HG03521 (cell line): ENCODE data around the gene ACSL1.

ENCODE experiments used
- ATAC-seq: cut with Tn5 transposase; IDR thresholded peaks from one replicate; pipeline ENCODE4 v1.9.1; 2021; ENCODE audit warnings: mild to moderate bottlenecking, moderate library complexity; ENCODE audit not compliant: unreplicated experiment

Gene ACSL1

GRCh38 chr4:184729946-184730345 lies 95.8 kb downstream of the ACSL1 start:
- no peak for ATAC-seq

GRCh38 chr4:184728858-184729257 lies 96.9 kb downstream of the ACSL1 start:
- ATAC-seq: no peak

- ATAC-seq: no peak
Measured at GRCh38 chr4:184727430-184727829, 98.3 kb downstream of the ACSL1 start.

- no peak for ATAC-seq
Measured at GRCh38 chr4:184722798-184723197, 103.0 kb downstream of the ACSL1 start.

- no peak for ATAC-seq
Measured at GRCh38 chr4:184721254-184721653, 104.5 kb downstream of the ACSL1 start.

GRCh38 chr4:184719407-184719806 lies 106.4 kb downstream of the ACSL1 start:
- no peak for ATAC-seq

GRCh38 chr4:184715526-184715925 lies 110.2 kb downstream of the ACSL1 start:
- no peak for ATAC-seq

- no peak for ATAC-seq
Measured at GRCh38 chr4:184713887-184714286, 111.9 kb downstream of the ACSL1 start.

GRCh38 chr4:184712322-184712721 lies 113.4 kb downstream of the ACSL1 start:
- no peak for ATAC-seq

- ATAC-seq: no peak
Measured at GRCh38 chr4:184706453-184706852, 119.3 kb downstream of the ACSL1 start.

- ATAC-seq: peak; percentile 53
Measured at GRCh38 chr4:184705692-184706091, 120.1 kb downstream of the ACSL1 start.
